GM21526 (cell line): ENCODE measurements around the gene CKMT1B.
A peak's percentile ranks its signal among the peaks of the same experiment; 100 is the strongest.
"Not testable (repeated sequence)": the region's sequence is repeated elsewhere in the genome, so short reads cannot be mapped to it uniquely, and the experiment has no call there.

Experiments
- ATAC-seq: cut with Tn5 transposase; IDR thresholded peaks from one replicate; pipeline ENCODE4 v1.9.1; 2021; ENCODE audit warnings: moderate library complexity; ENCODE audit not compliant: unreplicated experiment, low FRiP score

Gene CKMT1B

DNA sequence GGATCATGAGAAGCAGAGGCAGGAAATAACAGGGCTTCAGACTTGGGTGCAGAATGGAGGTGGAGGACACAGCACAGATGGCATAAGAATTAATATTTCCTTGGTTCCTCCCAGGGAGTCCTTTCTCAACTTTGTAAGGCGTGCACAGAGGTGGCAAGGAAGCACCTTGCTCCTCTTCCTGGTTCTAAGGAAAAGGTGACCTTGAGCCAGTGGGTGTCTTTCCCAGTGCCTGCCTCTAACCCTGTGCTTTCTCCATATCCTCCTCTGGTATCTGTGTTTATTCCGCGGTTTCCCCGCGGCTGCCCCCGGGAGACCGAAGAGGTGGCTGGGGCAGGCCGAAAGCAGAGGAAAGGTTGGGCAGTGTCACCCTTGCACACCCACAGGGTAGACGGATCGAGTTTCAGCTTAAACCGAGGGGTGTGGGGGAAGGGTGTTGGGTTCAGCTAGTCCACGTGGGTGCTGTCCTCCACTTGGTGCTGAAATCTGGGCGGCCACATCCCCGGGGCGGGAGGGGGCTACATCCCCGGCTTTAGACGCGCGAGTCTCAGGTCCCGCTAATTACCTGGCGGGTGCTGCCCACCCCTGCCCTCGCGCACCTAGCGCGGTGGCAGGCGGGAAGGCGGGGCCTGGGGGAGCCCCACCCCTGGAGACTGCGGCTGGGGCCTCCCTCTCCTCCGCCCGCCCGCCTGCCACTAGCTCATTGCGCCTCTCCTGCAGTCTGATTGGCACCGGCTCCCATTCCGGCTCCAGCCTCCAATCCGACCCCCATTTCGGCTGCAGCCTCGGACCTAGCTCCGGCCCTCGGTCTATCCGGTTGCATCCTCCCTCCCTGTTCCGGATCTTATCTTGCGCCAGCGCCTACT, at the start of gene CKMT1B:
Gene CKMT1B (plus strand): TSS at position 700 of the 863 bp plus-strand sequence. CDS start 192 bp downstream, outside the sequence.
- not testable (repeated sequence) for ATAC-seq

DNA sequence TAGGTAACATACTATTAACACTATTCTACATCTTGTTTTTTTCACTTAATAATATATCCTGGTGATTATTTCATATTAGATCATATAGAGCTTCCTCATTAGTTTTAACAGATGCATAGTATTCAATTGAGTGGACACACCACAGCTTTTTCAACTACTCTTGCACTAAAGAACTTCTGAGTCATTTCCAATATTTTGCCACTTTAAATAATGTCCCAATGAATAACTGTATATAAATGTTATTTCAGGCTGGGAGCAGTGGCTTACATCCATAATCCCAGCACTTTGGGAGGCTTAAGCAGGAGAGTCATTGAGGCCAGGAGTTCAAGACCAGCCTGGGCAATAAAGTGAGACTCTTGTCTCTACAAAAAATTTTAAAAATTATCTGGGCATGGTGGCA, 49.6 kb upstream of the CKMT1B start:
- ATAC-seq: no peak

DNA sequence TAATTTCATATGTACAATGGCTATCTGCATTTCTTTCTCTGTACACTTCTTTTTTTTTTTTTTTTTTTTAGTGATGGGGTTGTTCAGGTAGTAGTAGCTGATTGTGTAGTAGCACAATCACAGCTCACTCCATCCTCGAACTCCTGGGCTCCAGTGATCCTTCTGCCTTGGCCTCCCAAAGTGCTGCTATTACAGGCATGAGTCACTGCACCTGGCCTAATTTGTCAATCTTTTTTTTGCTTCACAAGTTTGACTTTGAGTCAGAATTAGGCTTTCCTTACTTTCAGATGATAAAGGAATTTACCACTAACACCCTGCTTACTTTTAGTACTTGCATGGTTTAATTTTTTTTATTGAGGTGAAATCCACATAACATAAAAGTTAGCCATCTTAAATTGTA, 48.4 kb upstream of the CKMT1B start:
- ATAC-seq: no peak

DNA sequence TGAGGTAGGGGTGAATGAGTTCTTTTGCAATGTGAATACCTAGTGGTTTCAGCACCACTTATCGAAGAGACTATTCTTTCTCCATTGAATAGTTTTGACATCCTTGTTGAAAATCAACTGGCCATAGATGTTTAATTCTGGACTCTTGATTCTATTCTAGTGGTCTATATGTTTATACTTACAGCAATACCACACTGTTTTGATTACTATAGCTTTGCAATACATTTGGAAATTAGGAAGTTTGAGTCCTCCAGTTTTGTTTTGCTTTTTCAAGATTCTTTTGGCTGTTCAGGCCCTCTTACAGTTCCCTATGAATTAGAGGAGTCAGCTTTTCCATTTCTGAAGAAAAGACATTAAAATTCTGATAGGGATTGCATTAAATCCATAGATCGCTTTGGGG, 46.3 kb upstream of the CKMT1B start:
- no peak for ATAC-seq

DNA sequence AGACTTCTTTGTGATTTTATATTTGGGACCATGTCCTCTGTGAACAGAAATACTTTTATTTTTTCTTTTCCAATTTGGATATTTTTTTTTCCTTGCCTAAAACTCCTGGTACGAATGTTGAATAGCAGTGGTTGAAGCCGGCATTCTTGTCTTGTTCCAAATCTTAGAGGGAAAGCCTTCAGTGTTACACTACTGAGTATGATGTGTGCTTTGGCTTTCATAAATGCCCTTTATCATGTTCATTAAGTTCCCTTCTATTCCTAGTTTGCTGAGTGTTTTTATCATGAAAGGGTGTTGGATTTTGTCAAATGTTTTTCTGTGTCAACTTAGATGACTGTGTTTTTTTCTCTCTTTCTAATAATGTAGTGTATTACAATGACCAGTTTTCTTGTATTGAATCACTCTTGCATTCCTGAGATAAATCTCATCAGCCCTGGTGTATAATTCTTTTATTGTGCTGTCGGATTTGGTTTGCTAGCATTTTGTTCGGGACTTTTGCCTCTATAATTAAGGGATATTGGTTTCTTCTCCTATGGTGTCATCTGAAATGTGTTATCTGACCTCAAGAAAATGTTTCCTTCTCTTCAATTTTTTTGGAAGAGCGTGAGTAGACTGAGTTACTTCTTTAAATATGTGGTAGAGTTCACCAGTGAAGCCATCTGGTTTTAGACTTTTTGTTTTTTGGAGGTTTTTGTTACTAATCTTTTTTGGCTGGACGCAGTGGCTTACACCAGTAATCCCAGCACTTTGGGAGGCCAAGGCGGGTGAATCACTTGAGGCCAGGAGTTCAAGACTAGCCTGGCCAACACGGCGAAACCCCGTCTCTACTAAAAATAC, 43.1 kb upstream of the CKMT1B start:
- no peak for ATAC-seq

DNA sequence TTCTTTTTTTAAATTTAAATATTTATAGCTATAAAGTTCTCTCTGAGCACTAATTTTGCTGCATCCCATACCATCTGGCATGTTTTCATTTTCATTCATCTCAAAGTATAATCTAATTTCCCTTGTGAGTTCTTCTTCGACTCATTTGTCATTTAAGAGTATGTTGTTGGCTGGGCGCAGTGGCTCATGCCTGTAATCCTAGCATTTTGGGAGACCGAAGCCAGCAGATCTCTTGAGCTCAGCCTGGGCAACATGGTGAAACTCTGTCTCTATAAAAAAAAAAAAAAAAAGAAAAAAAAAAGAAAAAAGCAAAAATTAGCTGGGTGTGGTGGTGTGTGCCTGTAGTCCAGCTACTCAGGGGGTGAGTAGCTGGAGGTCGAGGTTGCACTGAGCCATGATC, 41.6 kb upstream of the CKMT1B start:
- no peak for ATAC-seq

DNA sequence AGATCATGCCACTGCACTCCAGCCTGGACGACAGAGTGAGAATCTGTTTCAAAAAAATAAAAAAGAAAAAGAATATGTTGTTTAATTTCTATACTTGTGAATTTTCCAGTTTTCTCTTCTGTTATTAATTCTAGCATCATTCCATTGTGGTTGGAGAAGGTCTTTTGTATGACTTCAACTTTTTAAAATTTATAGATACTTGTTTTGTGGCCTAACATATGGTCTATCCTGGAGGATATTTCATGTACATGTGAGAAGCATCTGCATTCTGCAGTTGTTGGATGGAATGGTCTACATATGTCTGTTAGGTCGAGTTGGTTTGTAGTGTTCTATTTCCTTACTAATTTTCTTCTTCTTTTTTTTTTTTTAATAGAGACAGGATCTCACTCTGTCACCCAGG, 40.8 kb upstream of the CKMT1B start:
- ATAC-seq: no peak

DNA sequence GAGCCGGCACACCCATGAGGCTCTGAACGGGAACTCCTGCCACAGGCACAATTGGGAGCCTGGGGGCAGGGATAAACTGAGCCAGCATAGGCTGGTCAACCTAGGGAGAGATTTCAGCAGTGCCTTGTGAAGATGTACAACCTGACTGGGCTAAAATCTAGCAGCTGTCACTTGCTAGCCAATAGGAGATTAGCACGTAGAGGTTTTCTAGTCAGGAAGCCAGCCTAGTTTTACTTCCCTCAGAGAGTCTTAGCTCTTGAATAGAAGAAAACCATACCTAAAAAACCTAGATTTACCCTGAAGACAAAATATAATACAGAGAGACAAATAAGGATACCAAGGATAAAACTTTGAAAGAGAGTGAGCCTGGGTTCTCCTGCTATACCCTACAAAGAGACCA, 31.1 kb upstream of the CKMT1B start:
- ATAC-seq: not testable (repeated sequence)

DNA sequence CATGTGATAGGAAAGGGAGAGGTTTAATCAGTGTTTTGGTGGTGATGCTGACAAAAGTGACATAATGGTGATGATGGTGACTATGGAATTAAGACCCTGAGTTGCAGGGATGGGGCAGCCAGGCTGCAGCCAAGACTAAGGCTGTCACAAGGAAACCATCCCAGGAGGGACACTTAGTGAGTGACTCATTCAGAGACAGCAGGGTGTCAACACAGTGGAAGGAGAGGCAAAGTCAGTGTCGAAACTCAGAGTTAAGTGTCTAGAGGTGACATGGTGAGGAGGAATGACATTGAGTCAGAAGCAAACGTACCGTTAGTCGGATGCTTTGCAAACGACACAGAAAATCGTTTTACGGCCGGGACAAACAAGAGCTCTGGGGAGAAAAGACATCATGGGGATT, 30.0 kb upstream of the CKMT1B start:
- not testable (repeated sequence) for ATAC-seq

DNA sequence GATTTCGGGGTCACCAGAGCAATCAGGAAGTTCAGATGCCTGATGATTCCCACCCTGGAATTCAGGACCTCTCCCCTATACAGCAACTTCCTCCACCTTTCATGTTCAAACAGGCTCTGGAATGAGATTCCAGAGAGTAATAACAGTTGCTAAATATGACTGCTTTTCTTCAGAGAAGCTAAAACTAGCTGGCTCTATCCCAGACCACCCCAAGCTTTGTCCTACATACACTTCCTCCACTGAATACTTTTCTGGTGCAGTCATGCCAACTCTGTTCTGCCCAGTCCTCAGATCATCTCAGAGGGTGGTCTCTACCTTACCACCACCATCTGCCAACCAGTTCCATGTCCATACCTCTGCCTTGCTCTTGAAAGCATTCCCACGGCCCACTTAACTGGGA, 27.2 kb upstream of the CKMT1B start:
- ATAC-seq: not testable (repeated sequence)

DNA sequence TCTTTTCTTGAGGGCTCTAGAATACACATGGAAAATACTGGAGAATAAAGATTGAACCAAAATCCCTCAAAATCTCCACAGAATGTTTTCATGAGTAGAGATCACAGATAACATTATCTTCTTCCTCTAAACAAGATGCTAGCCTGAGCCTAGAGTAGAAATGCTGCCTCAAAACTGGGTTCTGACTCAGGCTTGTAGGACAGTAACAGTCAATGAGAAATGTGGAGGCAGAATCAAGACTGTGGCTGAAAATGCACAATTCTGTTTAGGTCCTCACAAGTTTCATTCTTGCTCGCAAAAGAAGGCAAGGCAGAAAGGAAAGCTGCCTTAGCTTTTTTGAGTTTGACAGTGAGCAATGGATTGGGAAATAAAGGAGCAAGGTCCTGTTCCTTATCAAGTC, 19.2 kb upstream of the CKMT1B start:
- ATAC-seq: not testable (repeated sequence)

DNA sequence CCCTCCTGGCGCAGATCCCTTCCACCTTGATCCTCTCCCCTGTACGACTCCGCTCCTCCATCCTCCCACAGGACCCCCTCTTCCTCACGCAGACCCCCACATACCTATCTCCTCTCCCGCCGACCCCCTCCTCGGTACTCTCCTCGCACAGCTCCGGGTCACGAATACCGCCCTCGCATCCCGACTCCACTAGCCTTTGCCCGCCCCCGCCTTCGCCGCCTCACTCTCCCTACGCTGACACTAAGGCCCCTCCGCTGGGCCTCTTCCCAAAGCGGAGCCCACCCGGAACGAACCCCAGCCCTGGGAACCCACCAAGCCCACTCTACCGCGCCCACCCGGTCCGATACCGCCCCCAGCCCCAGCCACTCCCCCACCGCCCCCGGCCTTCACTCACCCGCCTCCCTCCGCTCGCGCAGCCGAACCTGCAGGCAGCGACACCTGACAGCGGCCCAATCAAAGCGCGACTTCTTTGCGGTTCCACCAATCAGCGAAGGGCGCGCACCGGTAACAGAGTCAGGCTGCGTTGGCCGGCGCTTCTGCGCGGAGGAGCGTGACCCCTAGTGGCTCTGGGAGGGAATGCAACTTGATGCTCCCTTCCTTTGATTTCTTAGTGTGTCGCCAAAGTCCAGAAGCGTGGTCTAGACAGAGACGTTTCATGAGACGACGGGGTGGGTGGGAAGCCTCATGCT, 3.9 kb upstream of the CKMT1B start, which contains the start of gene PPIP5K1:
Gene PPIP5K1 (minus strand): TSS at position 431 of the 689 bp plus-strand sequence. CDS start 5,704 bp downstream, outside the sequence.
- ATAC-seq: peak; percentile 85

DNA sequence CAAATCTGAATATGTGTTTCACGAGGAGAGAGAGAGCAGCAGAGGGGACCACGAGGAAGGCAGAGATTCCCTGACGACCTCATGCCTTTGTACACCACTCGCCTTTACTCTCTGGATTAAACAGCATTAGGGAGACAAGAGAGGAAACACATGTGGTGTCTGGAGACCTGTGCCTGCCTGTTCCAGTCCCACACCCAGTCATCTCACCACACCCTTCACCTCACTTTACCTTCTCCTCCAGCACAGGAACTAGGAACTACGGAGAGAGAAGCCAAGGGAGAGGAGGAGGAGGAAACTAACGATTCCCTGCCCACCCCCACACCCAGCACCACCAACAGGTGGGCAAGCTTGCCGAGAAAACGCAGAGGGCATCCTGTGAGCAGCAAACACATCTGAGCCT, 986 bp upstream of the CKMT1B start:
- ATAC-seq: not testable (repeated sequence)

DNA sequence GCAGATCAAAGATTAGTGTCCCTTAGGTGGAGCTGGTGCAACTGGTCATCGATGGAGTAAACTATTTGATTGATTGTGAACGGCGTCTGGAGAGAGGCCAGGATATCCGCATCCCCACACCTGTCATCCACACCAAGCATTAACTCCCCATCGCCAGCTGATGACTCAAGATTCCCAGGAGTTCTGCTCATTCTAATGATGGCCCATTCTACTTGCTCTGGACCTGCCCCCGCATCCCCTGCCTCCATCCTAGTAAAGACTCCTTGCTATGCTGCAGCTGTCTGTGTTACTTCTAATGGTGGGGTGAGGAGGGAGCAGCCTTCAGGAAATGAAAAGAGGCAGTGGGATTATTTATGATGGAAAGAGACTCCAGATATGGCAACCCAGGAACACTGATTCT, 5.3 kb downstream of the CKMT1B start:
- ATAC-seq: not testable (repeated sequence)

DNA sequence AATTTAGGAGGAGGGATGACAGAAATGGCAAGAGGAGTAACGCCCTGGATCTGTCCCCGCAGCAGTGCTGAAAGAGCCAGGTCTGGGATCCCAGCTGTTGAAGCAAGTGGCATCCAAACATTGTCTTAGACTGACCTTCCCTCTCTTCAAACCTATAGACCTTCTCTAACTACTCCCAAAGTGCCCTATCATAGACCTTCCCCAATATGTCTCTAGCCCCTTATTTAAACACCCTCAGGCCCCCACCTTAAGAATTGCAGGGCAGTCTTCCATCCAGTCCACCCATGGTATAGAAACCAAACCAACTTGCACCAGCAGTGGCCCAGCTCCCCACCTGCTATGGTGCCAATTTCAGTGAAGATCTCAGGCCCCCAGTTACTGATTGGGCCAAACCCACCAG, 6.4 kb downstream of the CKMT1B start:
- ATAC-seq: not testable (repeated sequence)

DNA sequence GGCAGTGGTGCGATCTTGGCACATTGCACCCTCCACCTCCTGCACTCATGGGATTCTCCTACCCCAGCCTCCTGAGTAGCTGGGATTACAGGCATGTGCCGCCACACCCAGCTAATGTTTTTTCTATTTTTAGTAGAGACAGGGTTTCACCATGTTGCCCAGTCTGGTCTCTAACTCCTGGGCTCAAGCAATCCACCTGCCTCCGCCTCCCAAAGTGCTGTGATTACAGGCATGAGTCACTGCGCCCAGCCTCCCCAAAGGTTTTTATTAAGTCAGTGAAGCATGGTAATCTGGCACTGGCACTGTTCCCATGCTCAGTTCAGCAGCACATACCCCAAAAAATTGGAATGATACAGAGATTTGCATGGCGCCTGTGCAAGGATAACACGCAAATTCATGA, 8.4 kb downstream of the CKMT1B start:
- ATAC-seq: not testable (repeated sequence)

DNA sequence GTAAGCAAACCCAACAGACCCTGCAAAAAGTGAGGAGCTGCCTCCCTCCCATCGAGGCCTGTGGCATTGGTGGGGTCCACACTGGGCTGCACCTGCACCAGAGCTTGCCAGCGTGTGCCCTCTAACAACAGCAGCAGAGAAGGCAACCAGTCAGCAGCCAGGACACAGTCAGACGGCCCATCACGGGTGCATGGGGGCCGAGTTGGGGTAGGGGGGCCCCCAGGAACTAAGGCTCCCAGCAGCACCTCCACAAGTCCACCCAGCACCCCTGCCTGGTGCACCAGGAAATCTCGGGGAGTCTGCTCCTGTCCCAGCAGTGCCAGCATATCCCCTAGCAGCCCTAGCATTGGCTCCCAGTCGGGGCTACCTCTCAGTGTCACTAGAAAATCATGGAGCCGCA, 23.9 kb downstream of the CKMT1B start:
- ATAC-seq: not testable (repeated sequence)

DNA sequence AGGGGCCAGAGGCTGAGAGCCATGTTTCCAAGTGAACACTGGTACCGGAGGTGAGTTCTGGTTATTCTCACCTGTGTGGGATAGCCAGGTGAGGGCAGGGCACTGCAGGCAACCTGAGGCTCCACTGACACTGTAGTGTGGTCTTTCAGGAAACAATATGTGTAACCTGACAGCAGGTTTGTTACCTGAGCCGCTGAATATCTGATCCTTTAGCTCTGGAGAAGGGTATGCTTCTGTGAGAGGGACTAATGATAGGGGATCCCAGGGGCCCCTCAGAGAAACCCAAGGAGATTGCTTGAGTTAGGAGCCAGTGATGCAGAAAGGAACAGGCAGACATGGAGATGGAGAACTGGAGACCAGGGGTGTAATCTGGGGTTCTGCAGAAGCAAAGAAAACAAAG, 24.9 kb downstream of the CKMT1B start, which contains the start of gene STRC:
Gene STRC (minus strand): TSS at position 101 of the 400 bp plus-strand sequence. CDS start 78 bp downstream, at position 23.
- ATAC-seq: not testable (repeated sequence)

DNA sequence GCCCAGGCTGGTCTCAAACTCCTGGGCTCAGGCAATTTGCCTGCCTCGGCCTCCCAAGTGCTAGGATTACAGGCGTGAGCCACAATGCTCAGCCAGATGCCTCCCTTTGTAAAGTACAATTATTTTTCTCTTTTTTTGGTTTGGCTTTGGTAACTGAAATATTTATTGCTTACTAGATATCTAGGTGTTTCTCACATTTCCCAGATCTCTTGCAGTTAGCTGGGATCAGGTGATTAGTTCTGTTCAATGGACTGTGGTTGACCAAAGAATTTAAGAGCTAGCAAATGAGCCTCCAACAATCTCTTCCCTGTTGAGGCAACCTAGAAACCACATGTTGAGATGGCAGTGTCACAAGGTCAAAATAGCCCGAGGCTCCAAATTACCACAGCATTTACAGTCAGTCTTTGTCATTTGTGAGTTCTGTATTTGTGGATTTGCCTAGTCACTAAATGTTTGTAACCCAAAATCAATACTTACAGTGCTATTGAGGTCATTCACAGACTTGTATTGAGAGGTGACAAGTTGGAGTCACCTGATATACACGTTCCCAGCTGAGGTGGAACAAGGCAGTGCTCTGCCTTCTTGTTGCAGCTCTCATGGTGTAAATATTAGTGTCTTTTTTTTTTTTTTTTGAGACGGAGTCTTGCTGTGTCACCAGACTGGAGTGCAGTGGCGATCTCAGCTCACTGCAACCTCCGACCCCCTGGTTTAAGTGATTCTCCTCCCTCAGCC, 28.4 kb downstream of the CKMT1B start:
- not testable (repeated sequence) for ATAC-seq

DNA sequence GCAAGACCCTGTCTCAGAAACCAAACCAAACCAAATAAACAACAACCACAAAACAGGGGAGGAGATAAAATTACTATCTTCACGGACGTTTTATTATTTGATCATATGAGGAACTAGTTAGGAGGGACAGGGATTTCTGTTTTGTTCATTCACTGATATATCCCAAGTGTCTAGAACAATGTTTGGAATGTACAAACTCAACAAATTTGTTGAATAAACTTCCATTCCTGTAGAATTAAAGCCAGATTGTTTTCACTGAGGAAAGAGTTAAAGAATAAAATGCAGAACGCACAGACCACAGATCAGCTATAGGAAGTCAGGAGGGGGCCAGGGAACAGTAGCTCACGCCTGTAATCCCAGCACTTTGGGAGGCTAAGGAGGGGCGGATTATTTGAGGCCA, 31.3 kb downstream of the CKMT1B start:
- no peak for ATAC-seq
